Liver (tissue), 9 donors: ENCODE data around the gene ACTR1B. TPM values are rescaled to one million over a fixed set of nuclear protein-coding genes. Genes with fewer than 3 reads are reported as not detected.
"Not testable (repeated sequence)": the region's sequence is repeated elsewhere in the genome, so short reads cannot be mapped to it uniquely, and the experiment has no call there.

Experiments used
- DNase-seq: peaks from one replicate; pipeline ENCODE4 v3.0.0-alpha.2; 2017; ENCODE audit warnings: low spot score
- H3K27ac ChIP-seq, 2 donors: one replicate each; pipeline ENCODE4 v1.7.0; 2013; ENCODE audit warnings: inconsistent platforms in 2 of 2, low read length in 2 of 2, control low read depth in 1 of 2, low read depth in 1 of 2, mild to moderate bottlenecking in 1 of 2
- H3K27me3 ChIP-seq, 4 donors: one replicate each; pipeline versions ENCODE4 v1.6.1 to v1.7.0; 2013; ENCODE audit warnings: low read length in 3 of 4, inconsistent platforms in 1 of 4, mild to moderate bottlenecking in 1 of 4, moderate library complexity in 1 of 4; ENCODE audit not compliant: control insufficient read depth in 4 of 4, insufficient read depth in 4 of 4
- H3K36me3 ChIP-seq, 4 donors: one replicate each; pipeline versions ENCODE4 v1.6.1 to v1.7.0; 2013; ENCODE audit warnings: low read length in 3 of 4, mild to moderate bottlenecking in 3 of 4, low read depth in 1 of 4, moderate library complexity in 1 of 4; ENCODE audit not compliant: control insufficient read depth in 4 of 4, insufficient read depth in 3 of 4
- H3K4me1 ChIP-seq, 4 donors: one replicate each; pipeline versions ENCODE4 v1.6.1 to v1.7.0; 2013; ENCODE audit warnings: low read length in 3 of 4, mild to moderate bottlenecking in 3 of 4, moderate library complexity in 1 of 4; ENCODE audit not compliant: control insufficient read depth in 4 of 4, insufficient read depth in 4 of 4
- H3K4me3 ChIP-seq, 3 donors: one replicate each; pipeline versions ENCODE4 v1.6.1 to v1.7.0; 2013; ENCODE audit warnings: low read length in 3 of 3, control low read depth in 1 of 3, low read depth in 1 of 3, mild to moderate bottlenecking in 1 of 3
- H3K9ac ChIP-seq, 2 donors: one replicate each; pipeline ENCODE4 v1.7.0; 2013; ENCODE audit warnings: low read length in 2 of 2, mild to moderate bottlenecking in 2 of 2, moderate library complexity in 2 of 2, control low read depth in 1 of 2, low read depth in 1 of 2
- H3K9me3 ChIP-seq, 4 donors: one replicate each; pipeline versions ENCODE4 v1.6.1 to v1.7.0; 2013; ENCODE audit warnings: low read length in 3 of 4; ENCODE audit not compliant: control insufficient read depth in 4 of 4
- FOXA2 ChIP-seq: IDR thresholded peaks from 2 replicates; pipeline ENCODE4 v1.6.1; 2016; ENCODE audit warnings: antibody characterized with exemption
- HNF4A ChIP-seq, 2 donors: conservative IDR thresholded peaks; 2 replicates each; pipeline ENCODE4 v1.6.1; 2016; ENCODE audit warnings: antibody characterized with exemption in 2 of 2, mild to moderate bottlenecking in 2 of 2
- HNF4G ChIP-seq: IDR thresholded peaks from 2 replicates; pipeline ENCODE4 v1.6.1; 2016; ENCODE audit warnings: antibody characterized with exemption
- JUND ChIP-seq, 2 donors: IDR thresholded peaks; 2 replicates each; pipeline ENCODE4 v1.6.1; 2016; ENCODE audit warnings: antibody characterized with exemption in 2 of 2
- RAD21 ChIP-seq, 2 donors: IDR thresholded peaks; 2 replicates each; pipeline ENCODE4 v1.6.1; 2016; ENCODE audit warnings: antibody characterized with exemption in 2 of 2, mild to moderate bottlenecking in 2 of 2
- RXRA ChIP-seq, 2 donors: IDR thresholded peaks; 2 replicates each; pipeline ENCODE4 v1.6.1; 2017 to 2018; ENCODE audit warnings: antibody characterized with exemption in 2 of 2, mild to moderate bottlenecking in 1 of 2
- SP1 ChIP-seq: IDR thresholded peaks from 2 replicates; pipeline ENCODE4 v1.6.1; 2018; ENCODE audit warnings: antibody characterized with exemption, mild to moderate bottlenecking
- YY1 ChIP-seq: IDR thresholded peaks from 2 replicates; pipeline ENCODE4 v1.6.1; 2016; ENCODE audit warnings: antibody characterized with exemption, mild to moderate bottlenecking
- ZBTB33 ChIP-seq: IDR thresholded peaks from 2 replicates; pipeline ENCODE4 v1.6.1; 2016; ENCODE audit warnings: antibody characterized with exemption
- WGBS: extraction: QIAGEN DNeasy Blood & Tissue Kit; methylation state at CpG from one replicate; pipeline ENCODE4 v1.1.7; 2013; 5-methylcytosine and 5-hydroxymethylcytosine counted together
- polyA plus RNA-seq, 2 donors: library from polyadenylated mRNA; stranded (reverse) in 1 of 2; unstranded in 1 of 2; fragments of 200-250 nt in 1 of 2; fragments of >200 nt in 1 of 2; fragmentation: Nextera tagmentation in 1 of 2; extraction: Ambion mirVana in 1 of 2; gene quantifications; one replicate each; pipeline versions ENCODE4 v1.2.1 to v1.2.3, GENCODE V29; 2013 to 2015
- total RNA-seq, 2 donors: library from RNA; depleted of rRNA; stranded (reverse); fragments of >200 nt; gene quantifications; one replicate each; pipeline ENCODE4 v1.2.3, GENCODE V29; 2014
- TF ChIP-seq, protein P1 (sequence below): IDR thresholded peaks from 2 replicates; pipeline ENCODE4 v1.6.1; 2016; ENCODE audit warnings: antibody characterized with exemption, mild to moderate bottlenecking
- TF ChIP-seq, protein P2 (sequence below): fragments of 150-350 bp; IDR thresholded peaks from 2 replicates; pipeline ENCODE4 v1.5.1; 2017; ENCODE audit warnings: improper control_type of control experiment, low read depth, low read length; ENCODE audit not compliant: missing input control
- donor health status: healthy.
- donor health status: healthy.
- donor health status: healthy.
- donor health status: healthy.
- donor health status: healthy.

The ACTR1B gene
- total and polyA plus RNA-seq, 4 donors: 15.3 to 35.8 (median 28.8) TPM

DNA sequence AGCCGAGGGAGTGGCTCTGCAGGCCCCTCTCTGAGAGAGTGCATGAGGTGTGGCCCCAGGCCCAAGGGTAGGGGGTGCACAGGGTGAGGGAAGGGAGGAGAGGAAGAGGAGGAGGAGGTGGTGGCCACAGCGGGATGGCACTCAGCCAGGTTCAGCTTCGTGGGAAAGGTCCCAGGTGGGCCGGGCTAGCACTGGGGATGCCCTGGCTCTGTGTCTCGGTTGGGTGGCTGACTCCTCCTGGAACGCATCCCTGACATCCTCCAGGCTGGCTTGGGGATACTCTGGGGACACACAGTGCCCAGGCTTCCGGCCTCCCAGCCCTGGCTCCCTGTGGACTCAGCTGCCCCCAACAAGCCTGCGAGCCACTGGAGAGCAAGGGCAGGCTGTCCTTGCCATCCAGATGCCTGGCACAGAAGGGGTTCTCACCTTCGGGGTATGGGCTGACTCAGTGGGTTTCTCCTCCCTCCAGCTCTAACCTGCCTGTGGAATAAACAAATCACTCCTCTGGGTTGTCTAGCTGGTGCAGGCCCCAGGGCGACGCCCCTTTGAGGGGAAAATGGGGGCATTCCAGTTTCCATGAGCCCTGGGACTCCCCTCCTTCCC is 49.0 kb upstream of the ACTR1B start:
- H3K27ac ChIP-seq: peak overlapping the region in 1 of 2 donors; percentile 5
- DNase-seq: no peak
- no peaks in the 10 kb centered on the region for H3K9me3 ChIP-seq
- no peaks in the 10 kb centered on the region for H3K4me1 ChIP-seq
- H3K27me3 ChIP-seq: no peaks in the 10 kb centered on the region
- no peaks in the 10 kb centered on the region for H3K36me3 ChIP-seq
- H3K9ac ChIP-seq: no peak overlapping the region
- TF ChIP-seq, protein P1, sequence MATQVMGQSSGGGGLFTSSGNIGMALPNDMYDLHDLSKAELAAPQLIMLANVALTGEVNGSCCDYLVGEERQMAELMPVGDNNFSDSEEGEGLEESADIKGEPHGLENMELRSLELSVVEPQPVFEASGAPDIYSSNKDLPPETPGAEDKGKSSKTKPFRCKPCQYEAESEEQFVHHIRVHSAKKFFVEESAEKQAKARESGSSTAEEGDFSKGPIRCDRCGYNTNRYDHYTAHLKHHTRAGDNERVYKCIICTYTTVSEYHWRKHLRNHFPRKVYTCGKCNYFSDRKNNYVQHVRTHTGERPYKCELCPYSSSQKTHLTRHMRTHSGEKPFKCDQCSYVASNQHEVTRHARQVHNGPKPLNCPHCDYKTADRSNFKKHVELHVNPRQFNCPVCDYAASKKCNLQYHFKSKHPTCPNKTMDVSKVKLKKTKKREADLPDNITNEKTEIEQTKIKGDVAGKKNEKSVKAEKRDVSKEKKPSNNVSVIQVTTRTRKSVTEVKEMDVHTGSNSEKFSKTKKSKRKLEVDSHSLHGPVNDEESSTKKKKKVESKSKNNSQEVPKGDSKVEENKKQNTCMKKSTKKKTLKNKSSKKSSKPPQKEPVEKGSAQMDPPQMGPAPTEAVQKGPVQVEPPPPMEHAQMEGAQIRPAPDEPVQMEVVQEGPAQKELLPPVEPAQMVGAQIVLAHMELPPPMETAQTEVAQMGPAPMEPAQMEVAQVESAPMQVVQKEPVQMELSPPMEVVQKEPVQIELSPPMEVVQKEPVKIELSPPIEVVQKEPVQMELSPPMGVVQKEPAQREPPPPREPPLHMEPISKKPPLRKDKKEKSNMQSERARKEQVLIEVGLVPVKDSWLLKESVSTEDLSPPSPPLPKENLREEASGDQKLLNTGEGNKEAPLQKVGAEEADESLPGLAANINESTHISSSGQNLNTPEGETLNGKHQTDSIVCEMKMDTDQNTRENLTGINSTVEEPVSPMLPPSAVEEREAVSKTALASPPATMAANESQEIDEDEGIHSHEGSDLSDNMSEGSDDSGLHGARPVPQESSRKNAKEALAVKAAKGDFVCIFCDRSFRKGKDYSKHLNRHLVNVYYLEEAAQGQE: no peak
- TF ChIP-seq, protein P2, sequence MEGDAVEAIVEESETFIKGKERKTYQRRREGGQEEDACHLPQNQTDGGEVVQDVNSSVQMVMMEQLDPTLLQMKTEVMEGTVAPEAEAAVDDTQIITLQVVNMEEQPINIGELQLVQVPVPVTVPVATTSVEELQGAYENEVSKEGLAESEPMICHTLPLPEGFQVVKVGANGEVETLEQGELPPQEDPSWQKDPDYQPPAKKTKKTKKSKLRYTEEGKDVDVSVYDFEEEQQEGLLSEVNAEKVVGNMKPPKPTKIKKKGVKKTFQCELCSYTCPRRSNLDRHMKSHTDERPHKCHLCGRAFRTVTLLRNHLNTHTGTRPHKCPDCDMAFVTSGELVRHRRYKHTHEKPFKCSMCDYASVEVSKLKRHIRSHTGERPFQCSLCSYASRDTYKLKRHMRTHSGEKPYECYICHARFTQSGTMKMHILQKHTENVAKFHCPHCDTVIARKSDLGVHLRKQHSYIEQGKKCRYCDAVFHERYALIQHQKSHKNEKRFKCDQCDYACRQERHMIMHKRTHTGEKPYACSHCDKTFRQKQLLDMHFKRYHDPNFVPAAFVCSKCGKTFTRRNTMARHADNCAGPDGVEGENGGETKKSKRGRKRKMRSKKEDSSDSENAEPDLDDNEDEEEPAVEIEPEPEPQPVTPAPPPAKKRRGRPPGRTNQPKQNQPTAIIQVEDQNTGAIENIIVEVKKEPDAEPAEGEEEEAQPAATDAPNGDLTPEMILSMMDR: no peak
- H3K4me3 ChIP-seq: no peak overlapping the region
- WGBS: 77% methylated on average over 11 of the region's 11 CpGs

- 56% methylated on average over 9 of the region's 9 CpGs for WGBS
- not testable (repeated sequence) for H3K4me1 ChIP-seq, H3K27me3 ChIP-seq, H3K9me3 ChIP-seq, H3K4me3 ChIP-seq, H3K9ac ChIP-seq, DNase-seq, H3K36me3 ChIP-seq
- peak overlapping the region in 1 of 2 donors; percentile 5 for H3K27ac ChIP-seq
Measured at GRCh38 chr2:97712175-97712574, 48.3 kb upstream of the ACTR1B start.

DNA sequence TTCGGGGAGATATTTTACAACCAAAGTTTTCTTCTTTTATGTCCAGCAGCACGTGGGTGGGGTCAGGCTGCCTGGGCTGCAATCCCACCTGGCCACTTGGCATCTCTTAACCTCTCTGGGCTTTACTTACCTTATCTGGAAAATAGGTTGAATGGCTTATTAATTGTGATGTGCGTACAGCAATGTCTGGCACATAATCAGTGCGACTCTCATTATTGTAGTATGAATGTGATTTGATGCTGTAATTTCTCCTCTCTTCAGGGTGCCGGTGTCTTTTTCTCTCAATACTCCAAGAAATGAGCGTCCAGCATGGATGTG is 47.5 kb upstream of the ACTR1B start:
- Histone ChIP-seq H3K36me3 (no peaks in the 10 kb centered on the region), H3K27ac (no peak overlapping the region), H3K4me1 (peaks cover 0 to 3% (median 0%) of the 10 kb centered on the region in 4 donors), H3K27me3 (no peaks in the 10 kb centered on the region), H3K4me3 (no peak overlapping the region), H3K9me3 (no peaks in the 10 kb centered on the region), H3K9ac (no peak overlapping the region)
- WGBS: 85% methylated on average over 6 of the region's 6 CpGs
- DNase-seq: no peak
- TF ChIP-seq, protein P2: no peak
- TF ChIP-seq YY1 (no peak), HNF4G (no peak), RXRA (IDR thresholded peaks at IDR 0.05) (no peak), RAD21 (IDR thresholded peaks at IDR 0.05) (no peak), JUND (IDR thresholded peaks at IDR 0.05) (no peak), FOXA2 (no peak), ZBTB33 (no peak), SP1 (no peak), HNF4A (conservative IDR thresholded peaks at IDR 0.05) (no peak)
